ENCODE results near the gene CPLX4. TPM values are rescaled to one million over a fixed set of nuclear protein-coding genes. Genes with fewer than 3 reads are reported as not detected.

The CPLX4 gene
- total and polyA plus RNA-seq, 2 donors (not counting 3 experiments of a cell fraction or from before 2014, with no cell fraction given), result not detected

DNA sequence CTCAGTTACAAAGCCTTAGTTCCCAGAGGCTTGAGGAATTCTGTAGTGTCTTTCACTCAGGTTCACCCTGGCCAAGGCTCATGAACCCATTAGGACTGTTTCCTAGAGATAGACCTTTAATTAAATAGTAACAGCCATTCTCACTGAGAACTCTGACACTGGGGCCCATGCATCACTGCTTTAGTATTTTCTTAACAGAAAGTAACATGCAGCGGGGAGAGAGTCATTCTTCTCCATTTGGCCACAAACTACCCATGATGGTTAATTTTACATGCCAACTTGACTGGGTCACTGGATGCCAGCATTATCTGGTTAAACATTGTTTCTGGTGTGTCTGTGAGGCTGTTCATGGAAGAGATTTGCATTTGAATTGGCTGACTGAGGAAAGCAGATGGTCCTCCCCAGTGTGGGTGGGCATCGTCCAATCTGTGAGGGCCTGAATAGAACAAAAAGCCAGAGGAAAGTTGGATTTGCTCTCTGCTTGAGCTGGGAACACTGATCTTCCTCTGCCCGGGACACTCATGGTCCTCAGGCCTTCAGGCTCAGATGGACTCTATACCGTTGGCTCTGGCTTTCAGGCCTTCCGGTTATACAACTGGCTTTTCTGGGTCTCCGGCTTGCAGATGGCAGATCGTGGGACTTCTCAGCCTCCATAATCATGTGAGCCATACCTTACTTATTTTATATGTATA, 5.6 kb upstream of the CPLX4 start:
- no peak for DNase-seq (ENCODE audit: low read depth, low spot score)
- POLR2A ChIA-PET, result no interaction called here
- no peak overlapping the region for H3K27ac ChIP-seq (ENCODE audit: insufficient read depth, low read depth, low read length)

More for the DNA sequence above, 5.6 kb upstream of the CPLX4 start:
- Histone ChIP-seq H3K4me1 (ENCODE audit: control insufficient read depth, extremely low read depth, insufficient read depth, low read length) (no peaks in the 10 kb centered on the region), H3K27me3 (ENCODE audit: control insufficient read depth in 2 of 2, insufficient read depth in 2 of 2, low read length in 2 of 2) (peaks cover 0 to 1% of the 10 kb centered on the region in 2 experiments), H3K36me3 (ENCODE audit: control insufficient read depth in 2 of 2, extremely low read depth in 1 of 2, insufficient read depth in 2 of 2, low read length in 2 of 2) (peaks cover 4 to 9% of the 10 kb centered on the region in 2 experiments), H3K4me2 (ENCODE audit: insufficient read depth, low read length) (no peak overlapping the region), H3K4me3 (replicated peaks in 1 of 3; ENCODE audit: insufficient read depth in 1 of 3, low read depth in 1 of 3, low read length in 3 of 3) (no peak overlapping the region), H4K20me1 (replicated peaks; ENCODE audit: control insufficient read depth, extremely low read depth, insufficient read depth, low read length) (no peaks in the 10 kb centered on the region), H2AFZ (ENCODE audit: low read depth, low read length) (no peak overlapping the region), H3K9me3 (replicated peaks; ENCODE audit: control insufficient read depth, insufficient read depth, low read length) (no peaks in the 10 kb centered on the region), H3K79me2 (ENCODE audit: control insufficient read depth, insufficient read depth, low read length) (no peaks in the 10 kb centered on the region), H3K9me1 (replicated peaks; ENCODE audit: control insufficient read depth, extremely low read depth, insufficient read depth, low read length) (no peaks in the 10 kb centered on the region), H3K9ac (replicated peaks; ENCODE audit: extremely low read depth, insufficient read depth, low read length) (no peak overlapping the region)
- CTCF ChIA-PET, result interaction anchor here (2.0 kb wide), 1 partner anchor 16 kb away, joined by 7 read pairs; no protein-coding TSS in a partner anchor
- TF ChIP-seq CTCF (IDR thresholded peaks at IDR 0.05; ENCODE audit: extremely low read depth in 1 of 2, insufficient read depth in 1 of 2, low read depth in 1 of 2, low read length in 2 of 2) (no peak), MYC (IDR thresholded peaks at IDR 0.05; ENCODE audit: low read depth, low read length) (no peak), MAX (IDR thresholded peaks at IDR 0.05; ENCODE audit: insufficient read depth, insufficient read length) (no peak), JUN (IDR thresholded peaks at IDR 0.05; ENCODE audit: borderline replicate concordance, insufficient read depth, insufficient read length, low read depth) (no peak), FOS (IDR thresholded peaks at IDR 0.05; ENCODE audit: borderline replicate concordance, insufficient read depth, low read length) (no peak), GATA2 (IDR thresholded peaks at IDR 0.05; ENCODE audit: insufficient read depth, insufficient read length, low read depth, low read length) (no peak), EZH2 (IDR thresholded peaks at IDR 0.05; ENCODE audit: borderline replicate concordance, low read depth, low read length, severe bottlenecking) (no peak), POLR2AphosphoS5 (IDR thresholded peaks at IDR 0.05; ENCODE audit: insufficient read depth, low read depth, low read length) (no peak), POLR2A (IDR thresholded peaks at IDR 0.05; ENCODE audit: low read depth, low read length) (no peak)
- dilution Hi-C loops (cut with MboI; ENCODE audit: extremely low pct_ligation_motif_present, low sequenced_read_pairs), result no loop called here
- no TSS peak for BruUV-seq (replicated peaks)
- FAIRE-seq, result no peak
- intact Hi-C loops (cut with micrococcal nuclease), result no loop called here
